GM10266 (cell line): ENCODE results near the gene CMTM4.

ENCODE experiments used
- DNase-seq: peaks from one replicate; pipeline ENCODE4 v3.0.0; 2012; ENCODE audit errors: extremely low spot score
- CTCF ChIP-seq: IDR thresholded peaks from 2 replicates; pipeline ENCODE4 v1.5.1; 2012; ENCODE audit warnings: mild to moderate bottlenecking, low read depth; ENCODE audit not compliant: control insufficient read depth, insufficient read depth; ENCODE audit errors: missing control alignments

The CMTM4 gene

GRCh38 chr16:66610111-66610820, 86.3 kb downstream of the CMTM4 start:
- no peak for TF ChIP-seq CTCF
- DNase-seq: no peak

GRCh38 chr16:66609139-66609510, 87.4 kb downstream of the CMTM4 start:
- TF ChIP-seq CTCF: no peak
- no peak for DNase-seq

- peak; percentile 86 for DNase-seq
- TF ChIP-seq CTCF: peak; percentile 88
Observed at GRCh38 chr16:66608241-66609138, 88.1 kb downstream of the CMTM4 start.

- peak; percentile 71 for DNase-seq
- TF ChIP-seq CTCF: no peak
Observed at GRCh38 chr16:66605979-66606751, 90.4 kb downstream of the CMTM4 start.

- TF ChIP-seq CTCF: no peak
- DNase-seq: peak; percentile 75
Observed at GRCh38 chr16:66605177-66605978, 91.2 kb downstream of the CMTM4 start.

- DNase-seq: peak; percentile 84
- peak; percentile 82 for TF ChIP-seq CTCF
Observed at GRCh38 chr16:66604376-66605176, 92.0 kb downstream of the CMTM4 start, which contains the start of gene CMTM3. Gene CMTM3, plus strand, starts transcription at chr16:66604704. Its CDS starts 102 bp downstream, at chr16:66604806.
